DMS53 (cell line): ENCODE results near the gene NR2F1-AS1.
A peak's percentile ranks its signal among the peaks of the same experiment; 100 is the strongest.

Source experiments
- DNase-seq: peaks from one replicate; lab custom pipeline; 2025; lab: John Stamatoyannopoulos, UW

NR2F1-AS1 gene

DNA sequence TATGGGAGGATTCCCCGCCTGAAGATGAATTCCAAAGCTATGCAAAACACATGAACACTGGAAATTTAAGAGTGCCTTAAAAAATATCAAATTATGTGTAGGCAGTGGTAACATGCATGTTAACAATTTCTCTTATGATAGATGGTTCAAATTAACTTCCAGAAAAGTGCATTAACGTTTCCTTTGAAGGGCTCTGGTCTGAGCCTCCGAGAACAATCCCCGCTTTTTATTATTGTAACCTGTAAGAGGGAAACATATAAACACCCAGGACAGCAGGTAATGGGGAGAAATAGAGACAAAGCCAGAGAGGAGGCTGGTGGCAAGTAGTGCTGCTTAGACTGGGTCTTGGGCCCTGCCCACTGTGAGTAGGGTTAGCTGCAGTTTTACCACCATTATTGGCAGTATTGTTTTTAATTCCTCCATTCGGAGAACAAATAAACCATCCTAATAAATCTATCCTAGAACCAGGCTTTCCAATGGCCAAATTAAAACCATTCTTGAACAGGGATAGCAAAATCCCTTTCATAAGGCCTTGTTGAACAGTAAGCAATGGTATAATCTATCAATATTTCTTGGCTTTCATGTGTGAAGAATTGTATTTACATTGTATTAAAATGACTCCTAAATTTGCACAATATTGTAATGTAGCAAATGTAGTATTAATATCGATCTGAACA lies 8.3 kb upstream of the NR2F1-AS1 start:
- DNase-seq = no peak

DNA sequence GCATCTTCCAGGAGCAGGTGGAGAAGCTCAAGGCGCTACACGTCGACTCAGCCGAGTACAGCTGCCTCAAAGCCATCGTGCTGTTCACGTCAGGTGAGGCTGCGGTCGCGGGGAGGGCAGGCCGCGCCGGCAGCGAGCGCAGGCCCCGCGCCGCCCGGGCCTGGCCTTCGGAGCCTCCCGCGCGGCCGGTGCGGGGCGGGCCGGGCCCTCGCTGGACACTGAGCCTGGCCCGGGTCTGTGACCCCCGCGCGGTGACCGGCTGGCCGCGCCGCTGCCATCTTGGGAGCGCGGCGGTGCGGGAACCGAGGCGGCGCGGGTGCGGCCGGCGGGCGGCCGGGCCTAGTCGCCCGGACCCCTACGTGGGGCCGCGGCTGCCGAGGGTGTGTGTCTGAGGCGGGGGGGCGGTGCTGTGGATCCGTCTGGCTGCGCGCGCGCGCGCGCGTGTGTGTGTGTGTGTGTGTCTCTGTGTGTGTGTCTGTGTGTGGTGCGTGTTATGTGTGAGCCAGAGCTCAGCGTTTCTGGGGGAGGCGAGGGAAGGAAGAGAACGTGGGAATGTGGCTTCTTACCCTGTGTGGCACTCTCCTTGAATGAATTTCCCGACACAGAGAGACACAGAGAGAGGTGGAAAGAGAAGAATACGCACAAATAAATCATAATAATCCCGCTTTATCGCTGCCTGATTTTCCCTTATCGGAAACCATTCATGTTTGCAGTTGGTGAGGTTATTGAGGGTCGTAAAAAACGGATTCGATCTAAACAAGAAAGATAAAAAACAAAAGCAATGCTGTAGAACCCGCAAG lies 7.5 kb upstream of the NR2F1-AS1 start:
- no peak for DNase-seq

DNA sequence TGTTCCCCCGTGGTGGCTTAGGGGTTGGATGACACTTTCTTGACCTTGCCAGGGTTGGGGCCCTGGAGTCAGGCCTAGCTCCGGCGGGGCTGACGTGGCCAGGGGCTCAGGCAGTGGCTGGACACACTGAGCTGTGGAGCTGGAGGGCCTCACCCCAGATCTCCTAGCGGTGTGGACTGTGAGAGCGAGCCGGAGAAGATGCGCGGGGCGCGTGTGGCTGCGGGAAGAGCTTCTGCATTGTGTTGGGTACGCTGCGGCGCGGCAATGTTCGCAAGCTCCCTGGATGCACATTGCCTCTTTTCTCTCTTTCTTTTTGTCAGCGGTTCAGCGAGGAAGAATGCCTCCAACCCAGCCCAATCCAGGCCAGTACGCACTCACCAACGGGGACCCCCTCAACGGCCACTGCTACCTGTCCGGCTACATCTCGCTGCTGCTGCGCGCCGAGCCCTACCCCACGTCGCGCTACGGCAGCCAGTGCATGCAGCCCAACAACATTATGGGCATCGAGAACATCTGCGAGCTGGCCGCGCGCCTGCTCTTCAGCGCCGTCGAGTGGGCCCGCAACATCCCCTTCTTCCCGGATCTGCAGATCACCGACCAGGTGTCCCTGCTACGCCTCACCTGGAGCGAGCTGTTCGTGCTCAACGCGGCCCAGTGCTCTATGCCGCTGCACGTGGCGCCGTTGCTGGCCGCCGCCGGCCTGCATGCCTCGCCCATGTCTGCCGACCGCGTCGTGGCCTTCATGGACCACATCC lies 6.8 kb upstream of the NR2F1-AS1 start:
- DNase-seq = no peak

DNA sequence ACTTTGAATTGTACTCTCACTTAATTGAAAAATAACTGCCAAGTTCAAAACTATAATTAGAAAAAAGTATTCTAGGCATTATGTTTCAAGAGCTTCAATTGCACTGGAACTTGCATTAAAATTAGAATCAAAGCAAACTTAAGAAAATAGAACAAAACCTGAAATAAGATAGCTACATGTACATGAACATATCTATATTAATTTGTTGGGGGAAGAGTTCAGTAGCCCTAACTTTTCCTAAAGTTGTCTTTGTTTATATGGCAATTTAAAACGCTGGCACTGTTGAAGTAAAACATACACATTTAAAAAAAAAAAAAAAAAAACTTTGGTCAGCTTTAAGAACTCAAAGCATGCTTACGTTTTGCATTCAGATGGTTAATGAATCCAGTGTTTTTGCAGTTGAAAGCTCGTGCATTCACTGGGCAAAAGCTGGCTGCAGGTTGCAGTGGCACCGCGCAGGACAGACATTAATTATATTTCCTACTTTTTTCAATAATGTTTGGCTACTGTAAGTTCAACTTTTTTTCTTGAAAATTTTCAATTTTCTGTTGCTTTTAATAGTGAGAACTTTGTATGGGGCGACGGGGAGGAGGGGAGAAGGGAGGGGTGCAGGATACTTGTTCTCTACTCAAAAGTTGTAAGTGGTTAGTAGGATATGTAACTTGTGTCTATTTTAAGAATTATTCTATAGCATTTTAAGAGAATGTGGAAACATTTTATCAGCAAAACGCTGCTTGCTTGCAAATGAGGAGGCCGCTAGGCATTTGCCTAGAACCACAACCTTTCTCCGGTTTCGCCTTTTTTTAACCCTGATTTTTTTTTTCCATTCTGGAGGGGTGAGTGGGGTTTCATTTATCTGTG lies 5.9 kb upstream of the NR2F1-AS1 start:
- DNase-seq = no peak

DNA sequence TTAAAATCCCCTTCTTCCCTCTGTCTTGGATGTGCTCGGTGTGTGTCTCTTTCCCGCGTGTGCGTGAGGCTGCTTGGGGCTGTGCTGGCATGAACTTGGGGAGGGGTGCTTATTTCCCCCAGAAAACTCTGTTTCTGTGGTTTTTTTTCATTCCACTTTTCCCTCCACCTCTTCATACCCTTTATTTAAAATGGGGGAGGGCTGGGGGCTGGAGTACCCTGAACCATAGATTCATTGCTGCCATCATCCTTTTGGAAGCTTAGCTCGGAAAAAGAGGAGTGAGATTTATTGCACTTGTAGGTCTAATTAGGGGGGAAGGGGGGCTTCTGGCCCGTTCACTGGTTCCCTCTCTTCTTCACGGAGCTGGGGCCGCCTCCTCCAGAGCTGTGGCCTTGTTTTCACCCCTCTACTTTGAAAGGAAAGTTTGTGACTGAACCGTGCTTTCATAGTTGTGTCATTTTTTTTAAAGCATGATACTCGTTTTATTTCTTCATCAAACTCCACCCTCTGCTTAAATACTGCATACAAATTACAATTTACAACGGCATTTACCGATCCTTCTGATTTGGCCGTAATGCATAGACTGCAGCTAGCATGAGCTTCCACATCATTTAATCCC lies 4.9 kb upstream of the NR2F1-AS1 start:
- no peak for DNase-seq

DNA sequence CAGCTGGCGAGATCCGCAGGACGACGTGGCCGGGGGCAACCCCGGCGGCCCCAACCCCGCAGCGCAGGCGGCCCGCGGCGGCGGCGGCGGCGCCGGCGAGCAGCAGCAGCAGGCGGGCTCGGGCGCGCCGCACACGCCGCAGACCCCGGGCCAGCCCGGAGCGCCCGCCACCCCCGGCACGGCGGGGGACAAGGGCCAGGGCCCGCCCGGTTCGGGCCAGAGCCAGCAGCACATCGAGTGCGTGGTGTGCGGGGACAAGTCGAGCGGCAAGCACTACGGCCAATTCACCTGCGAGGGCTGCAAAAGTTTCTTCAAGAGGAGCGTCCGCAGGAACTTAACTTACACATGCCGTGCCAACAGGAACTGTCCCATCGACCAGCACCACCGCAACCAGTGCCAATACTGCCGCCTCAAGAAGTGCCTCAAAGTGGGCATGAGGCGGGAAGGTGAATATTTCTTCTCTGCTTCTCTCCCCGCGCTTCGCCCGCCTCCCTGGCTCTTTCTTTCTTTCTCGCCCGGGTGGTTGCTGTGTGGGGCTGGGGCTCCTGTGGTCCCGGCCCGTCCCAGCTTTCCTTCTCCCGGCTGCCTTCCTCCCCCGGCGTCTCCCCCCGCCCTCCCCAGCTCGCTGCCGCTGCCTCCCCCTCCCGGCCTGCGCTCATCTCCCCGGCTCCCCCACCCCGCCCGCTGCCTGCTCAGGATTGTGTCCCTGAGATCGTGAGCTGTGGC lies 4.2 kb upstream of the NR2F1-AS1 start:
- peak; percentile 63 for DNase-seq

DNA sequence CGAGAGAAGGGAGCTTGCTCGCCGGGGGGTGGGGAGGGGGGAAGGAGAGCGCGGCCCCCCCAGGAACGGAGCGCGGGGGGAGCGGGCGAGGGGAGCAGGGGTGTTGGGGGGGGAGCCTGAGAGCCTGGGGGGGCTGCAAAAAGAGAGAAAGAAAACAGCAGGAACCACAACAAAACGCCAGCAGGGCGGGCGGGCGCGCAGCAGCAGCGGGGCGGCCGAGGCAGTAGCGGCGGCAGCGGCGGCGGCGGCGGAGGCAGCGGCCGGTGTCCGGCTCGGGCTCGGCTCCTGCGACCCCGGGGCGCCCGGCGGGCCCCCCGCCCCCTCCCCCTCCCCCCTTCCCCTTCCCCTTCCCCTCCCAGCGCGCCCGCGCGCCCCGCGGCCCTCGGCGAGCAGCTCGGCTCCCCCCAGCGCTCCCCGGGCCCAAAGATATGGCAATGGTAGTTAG lies 3.6 kb upstream of the NR2F1-AS1 start:
- peak; percentile 68 for DNase-seq

DNA sequence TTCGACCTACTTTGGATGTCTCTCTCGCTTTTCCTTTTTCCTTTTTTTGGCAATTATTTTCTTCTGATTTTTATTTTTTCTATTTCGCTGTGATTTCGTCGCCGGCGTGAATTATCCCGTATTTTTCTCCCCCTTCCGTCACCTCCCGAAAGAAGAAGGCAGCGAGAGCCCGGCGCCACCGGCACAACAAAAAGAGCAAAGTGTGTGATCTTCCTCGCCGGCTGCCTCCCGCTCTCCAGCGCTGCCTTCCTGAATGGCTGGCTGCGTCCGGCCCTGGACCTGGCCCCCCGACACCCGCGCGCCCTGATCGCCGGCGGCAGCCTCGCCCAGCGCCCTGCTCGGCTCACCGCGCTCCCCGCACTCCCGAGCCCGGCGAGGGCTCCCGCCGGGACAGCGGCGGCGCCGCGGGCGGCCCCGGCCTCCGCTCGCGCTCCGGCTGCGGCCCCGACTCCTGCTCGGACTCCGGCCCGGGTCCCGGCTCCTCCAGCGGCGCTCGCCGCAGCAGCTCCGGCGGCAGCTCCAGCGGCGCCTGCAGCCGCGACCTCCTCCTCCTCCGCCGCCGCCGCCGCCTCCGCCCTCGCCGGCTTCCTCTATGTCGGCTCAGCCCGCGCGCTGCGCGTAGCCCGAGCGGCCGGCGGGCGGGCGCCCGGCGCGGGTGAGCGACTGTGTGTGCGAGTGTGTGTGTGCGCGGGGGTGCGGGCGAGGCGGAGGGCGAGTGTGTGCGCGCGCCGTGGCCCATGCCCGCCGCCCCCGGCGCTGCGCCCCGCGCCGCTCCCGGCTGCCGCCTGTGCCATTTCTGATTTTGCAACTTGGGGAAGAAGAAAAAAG lies 3.0 kb upstream of the NR2F1-AS1 start:
- DNase-seq = peak; percentile 85

DNA sequence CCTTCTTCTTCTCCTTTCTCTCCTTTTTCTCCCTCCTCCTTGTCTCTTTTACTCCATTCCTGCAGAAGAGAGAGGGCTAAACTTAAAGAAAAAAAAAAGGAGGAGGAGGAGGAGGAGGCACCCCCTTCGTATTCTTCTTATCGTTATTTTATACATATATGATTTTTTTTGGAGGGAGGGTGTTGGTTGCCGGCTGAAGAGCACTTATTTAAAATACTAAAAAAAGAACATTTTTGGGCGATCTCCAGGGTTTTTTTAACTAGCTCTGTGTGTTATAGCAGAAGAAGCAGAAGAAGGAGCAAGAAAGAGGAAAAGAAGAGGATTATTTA lies 2.4 kb upstream of the NR2F1-AS1 start:
- DNase-seq = no peak

DNA sequence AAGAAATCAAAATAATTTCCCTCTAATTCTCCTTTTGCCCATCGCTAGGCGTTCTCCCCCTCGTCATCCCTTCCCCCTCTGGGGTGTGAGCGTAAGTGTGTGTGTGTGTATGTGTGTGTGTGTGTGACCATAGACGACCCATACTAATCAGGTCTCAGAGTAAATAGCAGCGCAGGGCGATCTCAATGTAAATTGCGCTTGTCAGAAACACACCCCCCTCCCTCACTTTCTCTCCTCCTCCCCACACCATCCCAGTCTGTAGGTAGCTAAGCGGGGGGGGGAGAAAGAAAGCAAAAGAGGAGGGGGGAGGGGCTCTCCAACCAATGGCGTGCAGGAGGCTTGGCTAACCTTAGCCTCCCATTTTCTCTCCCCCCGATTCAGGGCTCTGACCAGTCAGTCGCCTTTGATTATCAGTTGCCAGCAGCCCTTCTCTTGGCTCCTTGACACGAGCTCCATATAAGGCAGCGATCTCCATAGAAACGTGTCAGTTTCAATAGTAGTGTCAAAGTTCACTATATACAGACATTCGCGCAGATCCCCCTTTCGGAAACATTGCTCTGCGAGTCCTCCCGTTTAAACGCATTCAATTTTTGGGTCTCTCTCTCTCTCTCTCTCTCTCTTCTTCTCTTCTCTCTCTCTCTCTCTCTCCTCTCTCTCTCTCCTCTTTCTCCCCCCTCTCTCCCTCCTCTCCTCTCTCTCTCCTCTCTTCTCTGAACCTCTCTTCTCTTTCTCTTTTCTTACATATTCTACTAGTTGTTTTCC lies 1.8 kb upstream of the NR2F1-AS1 start, which contains the start of gene NR2F1:
NR2F1 (plus strand) TSS at position 546 of the 762 bp plus-strand sequence. CDS start 1,802 bp downstream, outside the sequence.
- peak; percentile 99 for DNase-seq

DNA sequence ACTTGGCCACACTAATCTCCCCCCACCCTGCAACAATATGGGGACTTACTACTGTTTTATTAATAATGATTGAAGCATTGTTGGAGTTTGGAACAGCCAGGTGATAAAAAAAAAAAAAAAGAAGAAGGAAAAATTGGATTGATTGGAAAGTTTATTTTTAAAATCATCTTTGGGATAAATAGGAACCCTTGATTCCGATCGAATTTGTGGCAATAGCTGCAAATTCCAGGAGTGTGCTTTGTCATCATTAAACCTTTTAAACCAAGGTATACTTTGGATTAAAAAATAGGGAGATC lies 1.1 kb upstream of the NR2F1-AS1 start:
- DNase-seq = no peak

DNA sequence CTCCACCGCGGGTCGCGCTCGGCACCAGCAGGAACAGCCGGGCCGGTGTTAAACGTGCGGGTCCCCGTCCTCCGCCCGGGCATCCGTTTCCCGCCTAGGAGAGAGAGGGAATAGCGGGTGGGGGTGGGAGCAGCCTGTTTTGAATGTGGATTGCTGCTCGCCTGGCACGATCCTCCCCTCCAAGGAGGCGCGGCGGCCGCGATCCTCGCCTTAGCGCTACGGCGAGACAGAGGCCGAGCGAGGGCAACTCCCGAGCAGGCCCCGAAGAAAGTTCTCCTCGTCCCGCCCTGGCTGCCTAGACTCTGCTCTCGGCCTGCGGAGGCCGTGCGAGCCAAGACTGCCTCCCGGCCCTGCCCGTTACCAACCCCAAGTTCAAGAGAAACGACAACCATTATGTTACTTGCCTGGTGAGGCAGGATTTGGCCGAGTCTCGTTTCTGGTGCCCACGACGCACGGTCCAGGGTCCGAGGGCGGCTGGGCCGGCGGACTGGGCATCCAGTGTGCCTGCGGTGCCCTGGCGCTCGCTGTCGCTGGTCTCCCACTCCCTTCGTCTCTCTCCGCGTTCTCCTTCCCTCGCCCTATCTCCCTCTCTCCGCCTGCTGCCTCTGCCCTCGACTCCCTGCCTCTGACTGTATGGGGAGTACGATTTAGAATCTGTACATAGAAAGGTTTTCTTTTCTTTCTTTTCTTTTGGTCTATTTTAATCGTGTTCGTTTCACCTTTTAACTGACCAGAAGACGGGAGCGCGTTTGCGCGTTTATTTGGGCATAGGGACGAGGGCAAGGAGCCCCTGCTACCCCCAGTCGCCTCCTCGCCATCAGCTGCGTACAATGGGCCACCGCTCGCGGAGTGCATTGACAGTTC lies 724 bp downstream of the NR2F1-AS1 start:
- peak; percentile 82 for DNase-seq

DNA sequence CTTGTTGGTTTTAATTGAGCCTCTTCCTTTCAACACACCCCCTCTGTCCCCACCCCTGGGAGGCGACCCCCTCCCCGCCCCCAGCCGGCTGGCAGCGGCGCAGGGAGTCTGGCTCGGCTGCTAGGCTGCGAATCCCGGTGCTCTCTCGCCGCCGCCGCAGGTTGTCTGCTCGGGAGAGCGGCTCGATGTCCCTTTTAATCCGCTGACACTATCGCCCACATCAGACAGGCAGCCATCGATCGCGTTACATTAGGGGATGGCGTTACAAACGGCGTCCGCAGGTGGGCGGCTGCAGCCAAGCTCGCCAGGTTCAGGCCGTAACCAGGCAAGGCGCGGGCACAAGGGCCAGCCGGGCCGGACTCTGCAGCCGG lies 1.3 kb downstream of the NR2F1-AS1 start:
- peak; percentile 82 for DNase-seq

DNA sequence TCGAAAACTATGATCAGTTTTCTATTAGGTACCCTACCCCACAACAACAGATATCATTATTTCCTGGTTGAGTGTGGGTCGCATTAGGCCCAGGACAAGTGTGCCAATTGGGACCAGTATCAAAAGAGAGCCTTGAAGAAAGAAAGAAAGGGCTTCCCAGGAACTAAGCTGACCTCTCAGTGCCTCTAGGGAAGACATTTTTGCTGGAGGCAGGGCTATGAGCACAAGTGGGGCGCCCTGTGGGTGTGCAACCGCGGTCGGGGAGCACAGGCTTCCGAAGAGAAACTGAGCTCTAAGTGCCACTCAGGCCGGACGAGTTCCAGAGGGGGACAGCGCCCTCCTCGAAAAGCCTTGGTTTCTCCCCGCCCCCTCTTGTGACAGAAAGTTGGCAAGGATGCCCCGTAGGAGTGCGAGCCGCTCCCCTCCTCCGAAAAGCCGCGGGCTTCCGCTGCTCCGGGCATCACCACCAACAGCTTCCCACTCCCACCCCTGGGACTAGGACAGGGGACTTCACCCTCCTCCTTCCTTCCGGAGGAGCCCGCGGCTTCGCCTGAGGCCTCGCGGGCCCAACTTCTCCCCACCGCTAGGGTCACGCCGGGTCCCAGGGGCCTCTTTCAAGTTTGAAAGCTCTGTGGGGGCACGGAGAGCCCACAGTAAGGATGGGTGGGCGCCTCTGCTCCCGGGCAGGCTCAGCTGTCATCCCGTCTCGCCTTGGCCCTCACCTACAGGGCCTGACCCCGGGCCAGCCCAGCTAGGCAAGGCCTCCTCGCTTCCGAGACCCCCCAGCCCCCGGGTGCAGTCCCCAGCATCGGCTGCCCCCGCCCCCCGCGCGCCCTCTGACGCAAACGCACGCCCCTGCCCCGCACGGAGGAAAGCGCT lies 2.0 kb downstream of the NR2F1-AS1 start:
- peak; percentile 26 for DNase-seq

DNA sequence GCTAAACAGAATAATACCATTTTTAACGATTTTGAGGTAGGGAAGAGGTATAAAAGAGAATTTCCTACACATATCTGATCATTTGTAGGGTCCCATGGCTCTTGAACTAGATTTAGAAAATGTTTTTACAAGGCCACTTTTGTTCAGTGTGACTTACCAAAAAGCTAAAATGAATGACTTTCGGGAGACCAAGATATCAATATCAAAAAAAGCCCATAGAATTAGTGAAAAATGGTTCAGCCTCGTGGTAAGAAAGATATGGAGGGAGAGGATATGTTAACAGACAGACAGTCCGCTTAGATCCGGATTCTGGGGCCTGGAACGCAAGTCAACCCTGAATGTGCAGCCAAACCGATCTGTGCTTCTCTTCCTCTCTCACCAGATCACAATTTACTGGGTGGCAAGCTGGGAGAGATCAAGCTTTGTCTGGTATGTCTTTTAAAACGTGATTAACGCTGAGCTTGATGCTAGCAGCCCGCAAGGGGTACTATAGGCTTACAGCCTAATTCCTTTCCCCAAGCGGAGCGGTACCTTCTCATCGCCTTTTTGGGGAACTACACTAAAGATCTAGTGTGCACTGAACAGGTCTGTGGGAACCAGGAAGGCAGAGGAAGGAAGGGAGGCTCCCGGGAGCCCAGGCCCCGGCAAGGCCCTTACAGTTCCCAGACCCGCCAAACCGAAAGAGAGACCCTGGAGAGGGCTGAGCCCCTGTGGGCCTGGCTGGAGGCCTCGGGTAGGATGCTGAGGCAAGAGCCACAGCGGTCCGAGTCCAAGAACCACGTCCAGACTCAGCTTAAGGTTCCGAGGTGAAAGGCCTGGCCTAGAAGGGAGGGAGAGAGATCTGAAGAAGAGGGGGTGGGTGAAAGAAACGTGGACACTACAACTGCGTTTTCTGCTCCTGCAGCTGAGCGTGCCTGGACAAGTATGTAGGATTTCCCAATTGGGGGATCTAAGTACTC lies 2.9 kb downstream of the NR2F1-AS1 start:
- no peak for DNase-seq
